ENCODE results near the gene TMEM238L.
"Not testable (repeated sequence)": the region's sequence is repeated elsewhere in the genome, so short reads cannot be mapped to it uniquely, and the experiment has no call there.

Gene TMEM238L, protein sequence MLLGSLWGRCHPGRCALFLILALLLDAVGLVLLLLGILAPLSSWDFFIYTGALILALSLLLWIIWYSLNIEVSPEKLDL

DNA sequence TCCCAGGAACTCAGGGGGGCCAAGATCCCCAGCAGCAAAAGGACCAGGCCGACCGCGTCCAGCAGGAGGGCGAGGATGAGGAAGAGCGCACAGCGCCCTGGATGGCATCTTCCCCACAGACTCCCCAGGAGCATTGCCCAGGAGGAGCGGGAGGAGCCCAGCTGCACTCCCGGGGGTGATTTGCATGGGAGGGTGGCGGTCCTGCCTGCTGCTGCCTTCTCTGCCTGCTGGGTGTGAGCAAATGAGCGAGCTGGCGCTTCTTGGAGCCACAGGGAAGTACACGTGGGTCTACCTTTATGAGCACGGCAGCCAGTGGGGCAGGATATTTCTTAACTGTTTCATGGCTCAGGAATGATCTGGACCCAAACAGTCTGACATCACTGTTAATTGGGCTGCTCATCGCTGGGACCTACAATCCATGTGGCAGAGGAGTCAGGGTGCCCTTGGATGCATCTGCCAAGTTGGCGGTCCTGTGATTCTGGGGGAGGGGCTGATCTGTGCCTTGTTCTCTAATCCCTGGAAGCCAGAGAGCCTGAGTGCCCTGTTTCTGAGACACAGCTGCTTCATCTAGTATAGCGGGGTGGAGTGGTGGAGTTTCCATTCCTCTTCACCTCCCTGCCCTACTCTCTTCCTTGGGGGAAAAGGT is at the start of gene TMEM238L:
Gene TMEM238L, minus strand, starts transcription at position 270 of the 646 bp plus-strand sequence. Its CDS starts 136 bp downstream, at position 134.
- no peak for DNase-seq (ENCODE audit: low spot score)

DNA sequence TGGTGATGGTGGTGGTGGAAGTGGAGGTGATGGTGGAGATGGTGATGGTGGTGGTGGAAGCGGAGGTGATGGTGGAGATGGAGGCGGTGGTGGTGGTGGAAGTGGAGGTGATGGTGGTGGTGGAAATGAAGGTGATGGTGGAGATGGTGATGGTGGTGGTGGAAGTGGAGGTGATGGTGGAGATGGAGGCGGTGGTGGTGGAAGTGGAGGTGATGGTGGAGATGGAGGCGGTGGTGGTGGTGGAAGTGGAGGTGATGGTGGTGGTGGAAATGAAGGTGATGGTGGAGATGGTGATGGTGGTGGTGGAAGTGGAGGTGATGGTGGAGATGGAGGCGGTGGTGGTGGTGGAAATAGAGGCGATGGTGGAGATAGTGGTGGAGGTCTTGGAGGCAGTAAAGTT is 42.7 kb upstream of the TMEM238L start:
- not testable (repeated sequence) for DNase-seq (ENCODE audit: low spot score)

DNA sequence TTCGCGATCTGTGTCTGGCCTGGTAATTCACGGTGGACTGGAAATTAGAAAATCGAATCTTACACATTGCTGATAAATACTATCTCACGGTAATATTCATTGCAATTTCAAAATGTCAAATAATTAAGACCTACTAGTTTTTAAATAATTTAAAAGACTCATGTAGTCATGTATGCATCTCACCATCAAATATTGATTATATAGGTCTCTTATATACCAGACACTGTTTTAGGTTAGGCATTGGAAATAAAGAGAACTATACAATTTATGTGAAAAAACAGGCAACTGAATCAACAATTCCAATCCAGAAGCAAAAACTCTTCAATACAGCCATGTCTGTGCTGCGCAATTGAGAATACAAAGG is 41.5 kb upstream of the TMEM238L start:
- no peak for DNase-seq (ENCODE audit: low spot score)

DNA sequence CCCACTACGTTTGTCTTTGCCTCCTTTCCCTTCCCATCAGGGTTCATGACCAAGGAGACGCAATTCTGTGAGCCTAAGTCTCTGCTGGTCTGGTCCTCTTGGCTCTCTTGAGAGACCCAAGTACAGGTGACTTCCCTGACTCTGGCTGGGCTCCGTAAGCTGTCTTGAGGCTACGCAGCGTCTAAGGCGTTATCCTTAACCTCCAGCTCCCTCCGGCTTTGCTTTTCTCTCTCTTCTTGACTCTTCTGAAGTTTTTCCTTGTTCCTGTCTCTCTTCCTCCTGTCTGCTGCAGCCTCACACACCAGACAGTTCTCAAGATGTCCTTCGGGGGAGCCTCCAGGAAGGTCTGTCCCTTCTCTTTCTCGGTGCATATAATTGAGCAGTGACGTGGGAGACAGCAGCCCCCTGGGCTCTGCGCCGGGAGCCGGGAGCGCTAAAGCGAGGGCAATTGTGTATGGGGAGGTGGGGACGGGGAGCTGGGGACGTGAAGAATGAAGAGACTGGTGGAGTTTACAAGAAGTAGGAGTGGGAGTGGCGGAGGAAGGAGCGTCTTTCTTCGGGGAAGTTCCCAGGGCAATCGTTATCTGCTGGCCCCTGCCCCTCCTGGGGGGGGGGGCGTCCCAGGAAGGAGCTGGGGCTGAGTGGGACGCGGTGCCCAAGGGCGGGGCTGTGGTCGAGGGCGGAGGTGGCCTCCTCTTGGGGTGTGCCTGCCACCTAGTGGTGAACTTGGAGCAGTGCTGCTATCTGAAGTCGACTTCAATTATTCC is 40.9 kb upstream of the TMEM238L start:
- peak; percentile 68 for DNase-seq (ENCODE audit: low spot score)

DNA sequence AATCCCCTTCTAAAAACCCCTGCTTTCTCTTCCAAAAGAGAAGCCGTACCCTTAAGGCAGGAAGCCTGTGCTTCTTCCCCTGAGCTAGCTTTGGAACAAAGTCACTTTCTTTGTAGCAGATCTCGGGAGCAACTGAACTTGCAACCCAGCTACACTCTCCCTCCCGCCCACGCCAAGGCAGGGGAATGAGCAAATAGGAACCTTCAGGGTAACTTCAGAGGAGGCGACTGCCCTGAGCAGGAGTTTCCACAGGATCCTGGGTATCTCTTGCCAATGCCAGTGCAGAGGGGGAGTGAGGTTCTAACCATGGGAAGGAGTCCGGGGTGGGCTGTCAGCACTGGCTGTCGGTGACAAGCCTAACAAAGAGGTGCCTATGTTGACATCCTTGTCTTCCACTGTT is 39.9 kb upstream of the TMEM238L start:
- no peak for DNase-seq (ENCODE audit: low spot score)

DNA sequence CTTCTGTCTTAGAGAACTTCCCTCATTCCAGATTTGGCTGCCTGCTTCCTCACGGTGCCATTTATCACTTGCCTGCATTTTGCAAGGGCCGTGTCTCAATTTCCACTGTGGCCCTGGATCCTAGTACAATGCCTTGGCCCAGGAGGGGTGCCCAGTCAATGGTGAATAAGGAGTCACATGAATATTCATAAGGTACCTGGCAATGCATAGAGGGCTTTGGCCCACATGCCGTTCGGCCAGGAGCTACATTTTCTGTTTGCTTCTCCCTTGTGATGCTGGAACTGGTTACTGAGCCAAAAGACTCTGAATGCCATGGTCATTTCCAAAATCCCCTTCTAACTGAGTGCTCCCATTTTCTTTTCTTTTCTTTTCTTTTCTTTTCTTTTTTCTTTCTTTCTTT is 38.8 kb upstream of the TMEM238L start:
- DNase-seq (ENCODE audit: low spot score) = no peak

DNA sequence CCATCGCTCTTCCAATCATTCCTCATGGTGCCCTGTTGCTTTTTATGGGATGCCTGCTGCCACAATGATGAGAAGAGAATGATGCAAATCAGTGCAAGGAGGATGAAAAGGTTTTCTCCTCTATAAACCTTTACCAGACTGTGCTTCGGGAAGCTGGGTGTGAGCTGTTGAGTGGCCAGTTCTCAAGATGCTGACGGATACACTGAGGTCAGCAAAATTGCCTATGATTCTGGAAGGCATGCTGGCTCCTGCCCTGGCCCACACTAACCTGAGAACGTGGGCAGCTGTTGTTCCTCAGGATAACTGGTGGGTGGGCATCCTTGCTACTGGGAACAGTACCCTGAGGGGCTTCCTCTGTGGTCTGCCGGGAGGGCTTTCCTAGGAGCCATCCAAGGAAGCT is 34.8 kb upstream of the TMEM238L start:
- no peak for DNase-seq (ENCODE audit: low spot score)

DNA sequence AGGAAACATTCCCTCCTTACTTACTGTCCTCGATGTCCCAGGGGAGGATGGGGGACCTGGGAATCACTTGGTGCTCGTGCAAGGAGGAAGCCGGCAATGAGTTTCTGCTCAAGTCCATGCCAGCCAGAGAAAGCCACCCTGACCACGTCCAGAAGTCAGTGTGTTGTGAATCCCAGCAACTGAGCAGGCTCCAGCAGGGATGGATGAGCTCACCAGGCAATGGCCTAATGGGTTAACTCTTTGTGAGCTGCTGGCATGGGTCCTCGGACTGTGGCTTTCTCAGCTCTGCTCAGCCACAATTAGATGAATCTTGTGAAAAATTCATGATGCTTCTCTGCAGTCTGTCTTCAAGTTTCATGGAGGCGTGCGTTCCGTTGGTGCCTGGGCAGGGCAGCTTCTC is 34.0 kb upstream of the TMEM238L start, which contains the start of gene PIRT:
Gene PIRT, minus strand, starts transcription at position 167 of the 400 bp plus-strand sequence. CDS start 12,442 bp downstream, outside the sequence.
- no peak for DNase-seq (ENCODE audit: low spot score)

DNA sequence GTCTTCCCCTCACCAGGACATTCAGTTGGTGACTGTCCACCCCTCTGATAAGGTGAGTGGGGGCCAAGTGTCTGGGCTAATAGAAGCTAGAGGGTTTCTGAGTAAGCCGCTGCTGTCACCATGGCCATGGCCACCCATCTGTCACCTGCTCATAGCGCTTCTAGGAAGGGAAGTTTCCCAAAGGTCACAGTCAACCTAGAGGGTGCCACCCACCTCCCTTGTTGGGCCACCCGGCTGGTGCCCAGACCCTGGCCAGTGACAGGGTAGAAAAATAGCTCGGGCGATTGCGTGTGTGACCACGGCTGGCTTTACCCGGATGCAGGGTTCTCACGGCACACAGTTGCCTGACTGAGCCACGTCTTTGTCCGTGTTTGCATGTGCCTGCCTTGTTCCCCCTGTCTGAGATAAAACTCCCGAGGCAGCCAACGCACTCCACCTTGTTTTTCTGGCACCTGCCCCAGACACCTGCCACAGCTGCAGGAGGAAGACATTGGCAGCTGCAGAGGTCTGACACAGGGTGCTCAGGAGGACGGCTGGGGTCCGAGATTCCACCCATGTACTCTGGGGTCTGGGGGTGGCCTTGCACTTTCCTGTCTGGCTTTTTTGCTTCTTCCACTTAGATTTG is 33.2 kb upstream of the TMEM238L start:
- DNase-seq (ENCODE audit: low spot score) = no peak

DNA sequence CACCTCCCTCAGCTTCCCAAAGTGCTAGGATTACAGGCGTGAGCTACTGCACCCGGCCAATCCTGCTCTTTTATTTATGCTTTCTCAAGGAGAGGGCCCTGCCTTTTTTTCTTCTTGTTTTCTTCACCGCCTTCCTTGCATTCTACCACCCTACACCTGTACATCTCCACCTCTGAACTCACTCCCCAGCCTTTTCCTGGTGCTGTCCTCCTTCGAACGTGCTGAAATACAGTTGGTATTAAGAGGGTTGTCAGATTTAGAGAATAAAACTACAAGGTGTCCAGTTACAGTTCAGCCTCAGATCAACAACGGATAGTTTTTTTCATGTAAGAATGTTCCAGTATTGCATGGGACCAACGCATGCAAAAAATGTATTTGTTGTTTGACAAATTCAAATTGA is 32.2 kb upstream of the TMEM238L start:
- no peak for DNase-seq (ENCODE audit: low spot score)

DNA sequence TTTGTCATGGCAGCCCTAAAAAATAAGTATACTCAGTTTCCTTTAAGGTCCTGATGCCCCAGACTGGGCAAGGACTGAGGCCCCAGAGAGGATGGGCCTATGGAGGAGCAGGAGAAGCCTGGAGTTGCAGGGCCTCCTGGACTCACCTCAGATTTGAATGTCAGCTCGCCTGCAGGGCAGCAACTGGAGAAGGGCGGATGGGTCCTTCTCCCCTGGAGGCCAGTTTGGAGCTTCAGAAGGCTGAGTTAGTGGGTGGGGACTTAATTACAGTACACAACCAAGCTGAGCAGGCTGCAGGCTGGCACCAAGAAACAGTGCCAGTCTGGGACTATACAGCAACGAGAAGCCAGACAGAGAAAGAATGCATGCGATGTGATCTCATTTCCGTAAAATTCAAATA is 27.8 kb upstream of the TMEM238L start:
- no peak for DNase-seq (ENCODE audit: low spot score)

DNA sequence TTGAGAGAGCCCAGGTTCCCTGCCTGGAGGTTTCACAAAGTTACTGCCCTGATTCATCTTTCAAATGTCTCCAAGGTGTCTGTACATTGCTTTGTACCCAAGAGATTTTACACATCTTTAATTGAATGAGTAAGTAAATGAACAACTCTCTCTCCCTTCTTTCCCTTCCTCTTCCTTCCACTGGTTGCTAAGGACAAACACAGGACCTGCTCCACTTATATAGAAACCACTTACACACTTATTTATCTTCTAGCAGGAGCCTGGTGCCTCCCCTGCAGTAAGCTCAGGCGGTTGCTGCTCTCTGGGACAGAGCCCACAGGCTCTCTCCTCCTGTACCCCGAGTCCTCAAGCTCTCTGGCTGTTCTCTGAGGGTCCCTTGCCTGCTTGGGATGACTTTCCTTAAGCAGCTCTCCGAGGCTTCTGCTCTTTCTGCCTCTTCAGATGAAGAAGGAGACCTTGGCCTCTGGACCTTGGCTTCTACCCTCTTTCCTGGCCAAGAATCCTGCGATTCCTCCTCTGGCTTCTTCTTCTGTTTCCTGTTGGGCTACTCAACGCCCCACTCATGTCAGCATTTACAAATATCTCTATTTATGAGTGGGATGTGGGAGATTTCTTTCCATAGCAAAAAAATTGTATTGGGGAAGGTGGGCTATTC is 24.1 kb upstream of the TMEM238L start:
- DNase-seq (ENCODE audit: low spot score) = no peak

DNA sequence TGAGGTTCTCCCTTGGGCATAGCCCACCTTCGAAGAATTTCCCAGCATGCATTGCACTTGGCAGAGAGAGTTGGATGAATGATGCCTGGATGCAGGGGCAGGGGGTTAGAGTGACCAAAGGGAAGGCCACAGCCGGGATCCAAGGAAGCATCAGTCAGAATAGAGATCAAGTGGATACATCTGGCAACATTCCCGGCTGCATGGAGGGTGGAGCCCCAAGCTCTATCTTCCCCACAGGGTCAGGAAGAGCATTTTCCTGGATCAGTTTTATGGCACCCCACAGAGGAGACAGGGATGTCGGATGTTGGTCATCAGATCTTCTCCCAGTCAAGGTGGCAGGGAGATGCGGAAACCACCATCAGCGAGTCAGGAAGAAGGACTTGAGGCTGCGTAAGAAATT is 21.0 kb upstream of the TMEM238L start:
- no peak for DNase-seq (ENCODE audit: low spot score)

DNA sequence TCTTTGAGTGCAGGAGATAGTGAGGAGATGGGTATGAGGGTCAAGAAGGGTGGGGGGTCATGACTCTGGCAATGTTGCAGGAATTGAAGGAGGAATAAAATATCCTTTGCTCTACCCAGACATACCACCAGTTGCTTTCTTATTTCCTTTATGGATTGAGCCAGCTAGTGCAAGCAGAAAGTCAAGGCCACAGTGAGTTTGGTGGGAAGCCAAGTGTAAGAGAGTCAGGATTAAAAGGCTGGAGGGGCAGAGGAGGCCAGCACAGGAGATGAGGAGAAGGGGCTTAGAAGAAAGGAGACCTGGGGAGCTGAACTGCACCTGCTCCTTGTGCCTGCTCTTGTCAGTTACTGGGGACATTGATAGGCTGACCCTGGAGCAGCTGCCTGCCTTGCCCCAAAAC is 17.9 kb upstream of the TMEM238L start:
- DNase-seq (ENCODE audit: low spot score) = no peak

DNA sequence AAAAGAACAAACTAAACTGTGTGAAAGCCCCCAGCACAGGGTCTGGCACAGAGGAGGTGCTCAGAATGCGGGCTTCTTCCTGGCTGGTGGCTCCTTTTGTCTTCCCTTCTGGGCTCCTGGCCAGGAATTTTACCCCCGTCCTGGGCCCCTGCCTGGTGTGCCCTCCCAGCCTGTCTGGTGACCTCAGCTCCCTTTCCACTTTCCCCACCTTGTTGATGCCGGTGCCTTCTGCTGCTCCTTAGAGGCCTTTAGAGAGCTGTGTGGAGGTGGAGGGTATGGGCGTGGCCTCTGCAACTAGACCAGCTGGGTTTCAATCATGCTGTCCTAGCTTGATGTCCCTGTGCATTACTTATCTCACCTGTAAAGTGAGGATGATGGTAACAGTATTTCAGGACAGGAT is 17.2 kb upstream of the TMEM238L start:
- DNase-seq (ENCODE audit: low spot score) = no peak

DNA sequence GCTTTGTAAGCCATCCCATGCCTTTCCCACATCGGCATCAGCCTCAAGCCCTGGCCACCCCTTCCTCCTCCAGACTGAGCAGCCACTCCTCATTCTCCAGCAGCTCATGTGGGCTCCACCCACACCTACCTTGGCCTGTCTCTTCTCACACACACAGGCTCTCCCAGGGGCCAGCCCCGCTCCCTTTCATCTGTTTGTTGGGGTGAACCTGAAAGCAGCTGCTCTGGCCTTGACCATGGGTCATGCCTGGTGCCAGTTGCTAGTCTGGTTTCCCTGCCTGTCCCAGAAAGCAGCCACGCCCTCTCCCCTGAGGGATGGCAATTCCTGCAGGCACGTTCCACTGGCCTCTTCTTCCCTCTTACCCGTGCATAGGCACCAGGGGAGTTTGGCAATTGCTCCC is 11.4 kb upstream of the TMEM238L start:
- no peak for DNase-seq (ENCODE audit: low spot score)

DNA sequence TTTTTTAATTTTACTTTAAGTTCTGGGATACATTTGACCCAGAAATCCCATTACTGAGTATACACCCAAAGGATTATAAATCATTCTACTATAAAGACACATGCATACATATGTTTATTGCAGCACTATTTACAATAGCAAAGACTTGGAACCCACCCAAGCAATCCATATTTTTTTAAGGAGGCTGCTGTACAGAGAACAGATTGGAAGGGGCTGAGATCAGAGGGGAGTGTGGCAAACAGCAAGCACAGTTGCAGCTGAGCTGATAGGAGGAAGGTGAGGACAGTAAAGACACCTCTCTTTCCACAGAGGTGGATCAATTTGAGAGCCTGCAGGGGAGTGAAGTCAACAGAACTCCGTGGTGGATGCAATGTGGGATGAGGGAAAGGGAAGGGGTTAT is 10.2 kb upstream of the TMEM238L start:
- no peak for DNase-seq (ENCODE audit: low spot score)

DNA sequence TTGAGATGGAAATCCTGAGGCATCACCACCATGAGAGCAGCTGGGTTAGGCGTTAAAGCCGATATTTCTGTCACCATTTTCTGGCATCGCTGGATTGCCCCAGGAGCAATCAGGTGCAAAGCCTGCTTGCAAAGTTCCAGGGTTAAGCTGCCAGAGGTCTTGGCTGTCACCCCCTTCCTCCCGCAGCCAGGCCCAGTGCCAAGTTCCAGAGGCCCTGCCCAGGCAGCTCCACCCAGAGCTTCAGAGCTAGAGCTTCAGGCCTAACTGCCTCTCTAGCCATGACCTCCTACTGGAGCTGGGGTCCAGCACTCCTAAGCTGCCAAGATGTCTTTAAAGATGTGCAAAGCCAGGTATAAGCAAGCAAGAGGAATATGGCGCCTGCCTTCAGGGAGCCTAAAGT is 8.8 kb upstream of the TMEM238L start:
- no peak for DNase-seq (ENCODE audit: low spot score)

DNA sequence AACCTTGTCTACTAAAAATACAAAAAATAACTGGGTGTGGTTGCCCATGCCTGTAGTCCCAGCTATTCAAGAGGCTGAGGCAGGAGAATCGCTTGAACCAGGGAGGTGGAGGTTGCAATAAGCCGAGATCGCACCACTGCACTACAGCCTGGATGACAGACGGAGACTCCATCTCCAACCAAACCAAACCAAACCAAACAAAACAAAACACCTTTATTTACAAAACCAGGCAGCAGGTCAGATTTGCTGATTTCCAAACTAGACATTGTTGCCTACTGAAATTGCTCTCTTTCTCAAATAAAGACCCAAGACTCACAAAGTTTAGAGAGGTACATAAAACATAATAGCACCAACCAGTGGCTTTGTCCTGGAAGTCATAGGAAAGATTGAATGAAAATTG is 5.7 kb upstream of the TMEM238L start:
- DNase-seq (ENCODE audit: low spot score) = no peak

DNA sequence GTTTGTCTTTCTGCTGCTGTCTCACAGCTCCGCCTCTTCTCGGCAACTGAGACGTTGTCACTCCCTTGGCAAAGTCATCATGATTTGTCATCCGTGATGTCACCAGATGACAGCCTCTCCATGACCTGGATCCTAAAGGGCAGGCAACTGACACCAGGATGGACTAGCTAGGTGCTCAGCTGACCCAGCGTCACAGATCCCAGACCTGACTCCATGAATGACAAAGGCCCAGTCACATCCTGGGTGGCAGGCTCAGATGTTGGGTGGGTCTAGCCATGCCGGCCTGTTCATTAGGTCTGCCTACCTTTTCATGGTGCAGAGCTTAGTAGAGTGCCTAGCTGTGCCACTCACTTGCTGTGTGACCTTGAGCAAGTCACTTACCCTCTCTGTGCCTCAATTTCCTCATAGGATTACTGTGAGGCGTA is 3.8 kb upstream of the TMEM238L start:
- DNase-seq (ENCODE audit: low spot score) = no peak

DNA sequence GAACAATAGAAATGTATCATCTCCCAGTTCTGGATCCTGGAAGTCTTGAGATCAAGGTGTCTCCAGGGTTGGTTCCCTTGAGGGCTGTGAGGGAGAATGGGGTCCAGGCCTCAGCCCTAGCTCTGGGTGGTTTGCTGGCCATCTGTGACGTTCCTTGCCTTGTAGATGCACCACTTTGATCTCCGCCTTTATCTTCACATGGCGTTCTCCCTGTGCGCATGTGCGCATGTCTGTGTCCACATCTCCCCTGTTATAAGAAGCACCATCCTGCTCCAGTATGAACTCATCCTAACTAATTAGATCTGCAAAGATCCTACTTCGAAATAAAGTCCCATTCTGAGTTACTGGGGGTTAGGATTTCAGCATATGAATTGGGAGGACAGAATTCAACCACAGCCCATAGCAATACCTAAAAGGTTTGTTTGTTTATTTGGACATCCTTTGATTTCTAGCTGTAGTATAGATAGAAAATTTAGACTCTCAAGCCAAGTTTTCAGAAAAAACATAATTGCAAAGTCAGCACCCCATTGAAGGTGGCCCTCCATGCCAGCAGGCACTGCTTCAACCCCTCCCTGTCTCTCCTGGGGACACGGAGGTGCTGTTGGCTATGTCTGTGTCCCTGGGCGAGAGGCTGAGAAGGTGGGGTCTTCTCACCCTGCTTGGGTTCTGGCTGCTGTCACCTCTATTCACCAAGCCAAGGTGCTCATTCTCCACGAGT is 2.8 kb upstream of the TMEM238L start:
- no peak for DNase-seq (ENCODE audit: low spot score)

DNA sequence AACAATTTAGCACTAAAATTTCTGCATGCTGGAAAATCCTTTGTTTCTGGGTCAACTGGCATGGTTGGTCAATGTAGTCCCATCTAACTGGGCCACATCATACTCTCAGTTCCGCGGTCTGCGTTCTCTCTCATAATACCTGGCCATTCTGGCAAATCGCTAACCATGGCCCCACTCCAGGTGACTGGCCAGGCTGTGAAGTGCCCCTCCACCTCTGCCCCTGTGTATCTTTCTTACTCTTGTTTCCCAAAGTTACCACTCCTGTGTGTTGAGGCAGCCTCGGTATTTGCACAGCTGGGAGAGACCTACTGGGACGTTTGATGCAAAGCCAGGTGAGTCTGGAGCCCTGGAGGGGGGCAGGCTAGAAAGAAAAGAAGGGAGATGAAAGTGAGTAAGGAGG is 2.0 kb upstream of the TMEM238L start:
- DNase-seq (ENCODE audit: low spot score) = no peak
